GM18508 (cell line): ENCODE measurements around the gene ADGRG6.
A peak's percentile ranks its signal among the peaks of the same experiment; 100 is the strongest.

Experiments used
- ATAC-seq: cut with Tn5 transposase; IDR thresholded peaks from one replicate; pipeline ENCODE4 v1.9.1; 2021; ENCODE audit warnings: moderate number of reproducible peaks; ENCODE audit not compliant: insufficient read depth, unreplicated experiment

The ADGRG6 gene

DNA sequence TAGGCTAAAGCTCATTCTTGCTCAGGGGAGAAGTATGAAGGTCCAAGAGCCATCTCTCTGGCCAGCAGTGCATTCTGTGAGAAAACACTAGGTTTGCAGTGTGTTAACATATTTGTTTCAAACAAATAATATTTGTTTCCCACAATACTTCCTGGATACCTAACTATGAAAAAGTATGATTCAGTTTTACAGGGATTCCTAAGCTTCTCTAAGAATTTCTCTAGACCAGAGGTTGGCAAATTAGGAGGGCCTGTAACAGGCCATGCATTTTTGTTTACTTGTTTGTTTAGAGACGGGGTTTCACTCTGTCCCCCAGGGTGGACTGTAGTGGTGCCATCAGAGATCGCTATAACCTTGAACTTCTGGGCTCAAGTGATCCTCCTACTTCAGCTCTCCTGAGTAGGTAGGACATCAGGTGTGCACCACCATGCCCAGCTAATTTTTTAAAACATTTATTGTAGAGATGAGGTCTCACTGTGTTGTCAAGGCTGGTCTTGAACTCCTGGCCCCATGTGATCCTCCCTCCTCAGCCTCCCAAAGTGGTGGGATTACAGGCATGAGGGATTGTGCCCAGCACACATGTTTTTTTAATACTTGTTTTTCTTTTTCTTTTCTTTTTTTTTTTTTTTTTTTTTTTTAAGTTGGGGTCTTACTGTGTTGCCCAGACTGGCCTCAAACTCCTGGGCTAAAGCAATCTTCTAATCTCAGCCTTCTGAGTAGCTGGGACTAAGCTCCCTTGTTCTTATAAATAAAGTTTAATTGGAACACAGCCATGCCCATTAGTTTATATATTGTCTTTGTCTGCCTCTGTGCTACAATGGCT is 71.7 kb downstream of the ADGRG6 start:
- ATAC-seq, result no peak

DNA sequence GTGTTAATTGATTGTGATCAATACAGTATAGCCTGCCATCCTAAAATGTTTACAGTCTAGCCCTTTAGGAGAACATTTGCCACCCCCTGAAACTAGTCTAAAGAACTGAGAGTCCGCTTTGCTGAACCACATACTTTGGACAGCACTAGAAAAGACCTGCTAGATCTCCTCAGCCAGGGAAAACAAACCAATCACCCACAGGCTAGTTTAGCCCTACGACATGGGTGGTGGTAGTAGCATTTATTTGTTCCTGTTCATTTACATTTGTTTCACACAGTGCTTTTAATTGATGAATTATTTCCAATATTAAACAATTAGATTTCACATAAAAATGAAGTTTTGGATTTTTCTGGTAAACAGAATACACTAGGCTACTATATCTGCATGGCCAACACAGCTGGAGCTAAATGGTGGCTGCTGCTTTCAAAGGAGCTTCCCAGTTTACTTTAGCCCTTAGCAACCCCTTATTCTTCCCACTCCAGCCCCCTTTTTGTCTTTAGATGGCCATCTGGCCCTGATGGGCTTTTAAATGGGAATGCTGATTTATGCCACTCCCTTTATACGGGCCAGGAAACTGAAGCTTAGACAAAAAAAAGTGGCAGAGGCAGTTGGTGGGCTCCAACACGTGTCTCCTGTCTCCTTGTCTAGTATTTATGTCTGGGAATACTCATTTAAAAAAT is 72.4 kb downstream of the ADGRG6 start:
- no peak for ATAC-seq

DNA sequence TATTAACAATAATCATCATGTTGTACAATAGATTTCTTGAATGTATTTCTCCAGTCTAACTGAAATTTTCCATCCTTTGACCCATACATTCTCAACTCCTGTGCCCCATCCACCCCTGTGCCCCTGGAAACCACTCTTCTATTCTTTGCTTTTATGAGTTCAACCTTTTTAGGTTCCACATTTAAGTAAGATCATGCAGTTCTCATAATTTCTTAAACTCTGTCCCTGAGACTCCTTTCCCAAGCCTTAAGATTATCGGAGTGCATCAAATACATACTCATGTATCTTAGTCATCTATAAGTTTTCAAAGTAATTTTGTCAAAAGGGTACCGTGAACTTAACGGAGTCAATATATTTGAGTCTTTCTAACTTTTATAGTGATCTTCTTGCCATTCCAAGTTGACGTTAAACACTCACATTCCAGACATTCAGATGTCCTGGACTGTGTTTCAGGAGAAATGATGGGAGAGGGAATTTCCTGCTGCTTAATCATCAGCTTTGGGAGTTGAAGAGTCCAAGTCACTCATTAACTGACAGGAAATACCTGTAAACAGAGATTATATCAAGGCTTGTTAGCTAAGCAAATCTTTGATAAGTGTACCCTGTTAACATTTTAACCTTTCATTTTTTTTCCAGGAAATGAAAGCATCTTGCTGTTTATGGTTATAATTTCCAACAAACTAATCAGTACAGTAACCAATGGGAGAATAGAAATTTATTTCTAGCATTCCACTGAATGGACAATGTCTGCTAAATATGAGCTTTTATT is 73.3 kb downstream of the ADGRG6 start:
- ATAC-seq, result no peak

DNA sequence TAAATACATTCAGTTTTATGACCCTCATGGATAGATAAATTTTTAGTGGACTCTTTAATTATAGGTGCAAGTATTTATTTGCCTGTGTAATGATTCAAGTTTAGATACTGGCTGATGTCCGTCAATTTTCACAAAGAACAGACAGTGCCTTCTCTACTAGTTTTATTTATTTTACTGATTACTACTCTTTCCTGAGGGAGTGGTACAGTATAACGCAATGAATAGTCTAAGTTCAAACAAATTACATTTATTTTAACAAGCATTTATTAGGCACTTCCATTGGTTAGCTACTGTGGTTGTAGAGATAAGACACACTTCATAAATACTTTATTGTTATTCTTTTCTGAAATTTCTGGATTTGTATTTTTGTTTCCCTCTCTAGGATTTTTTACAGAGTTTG is 74.3 kb downstream of the ADGRG6 start:
- no peak for ATAC-seq

DNA sequence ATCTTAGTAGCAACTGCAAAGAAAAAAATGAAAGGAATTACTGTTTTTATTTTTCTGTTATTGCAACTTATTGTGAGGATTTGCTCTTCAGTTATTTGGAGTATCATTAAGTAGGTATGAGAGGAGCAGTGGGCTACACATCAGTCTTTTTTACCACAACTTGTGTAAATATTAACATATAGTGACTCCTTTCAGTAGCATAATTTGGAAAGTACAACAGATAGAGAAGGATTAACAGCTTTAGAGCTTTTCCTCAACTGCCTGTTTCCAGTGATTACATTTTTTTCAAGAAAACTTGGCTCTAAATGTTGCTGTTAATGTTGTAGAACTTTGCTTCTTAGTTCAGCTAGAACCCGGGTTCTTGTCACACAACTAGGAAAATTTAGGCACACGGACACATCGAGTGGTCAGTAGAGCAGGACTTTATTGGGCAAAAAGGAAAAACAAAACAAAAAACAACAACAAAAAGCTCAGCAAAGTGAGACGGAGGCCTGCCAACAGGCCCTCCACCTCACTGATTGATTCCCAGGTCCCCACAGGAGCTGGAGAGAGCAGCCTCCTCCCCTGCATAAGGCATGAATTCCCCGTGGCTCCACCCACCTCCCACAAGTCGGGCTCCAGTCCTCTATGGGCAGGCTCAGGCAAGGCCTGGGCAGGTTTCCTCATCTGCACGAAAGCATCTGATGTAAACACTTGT is 75.1 kb downstream of the ADGRG6 start:
- ATAC-seq, result no peak

DNA sequence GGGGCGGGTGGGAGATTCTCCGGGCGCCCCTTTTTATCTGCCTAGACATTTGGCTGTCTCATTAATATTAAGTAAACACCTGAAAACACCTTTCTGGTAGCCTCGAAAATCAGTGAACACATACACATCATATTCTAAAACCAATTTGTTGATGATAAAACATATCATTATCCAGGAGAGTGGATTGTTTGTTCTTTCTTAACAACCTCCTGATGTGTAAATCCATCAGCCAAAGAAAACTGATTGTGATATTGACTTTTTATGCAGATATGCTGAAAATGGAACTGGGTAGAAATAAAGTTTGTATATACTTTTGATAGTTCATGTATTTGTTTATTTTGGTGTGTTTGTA is 75.7 kb downstream of the ADGRG6 start:
- ATAC-seq, result no peak

DNA sequence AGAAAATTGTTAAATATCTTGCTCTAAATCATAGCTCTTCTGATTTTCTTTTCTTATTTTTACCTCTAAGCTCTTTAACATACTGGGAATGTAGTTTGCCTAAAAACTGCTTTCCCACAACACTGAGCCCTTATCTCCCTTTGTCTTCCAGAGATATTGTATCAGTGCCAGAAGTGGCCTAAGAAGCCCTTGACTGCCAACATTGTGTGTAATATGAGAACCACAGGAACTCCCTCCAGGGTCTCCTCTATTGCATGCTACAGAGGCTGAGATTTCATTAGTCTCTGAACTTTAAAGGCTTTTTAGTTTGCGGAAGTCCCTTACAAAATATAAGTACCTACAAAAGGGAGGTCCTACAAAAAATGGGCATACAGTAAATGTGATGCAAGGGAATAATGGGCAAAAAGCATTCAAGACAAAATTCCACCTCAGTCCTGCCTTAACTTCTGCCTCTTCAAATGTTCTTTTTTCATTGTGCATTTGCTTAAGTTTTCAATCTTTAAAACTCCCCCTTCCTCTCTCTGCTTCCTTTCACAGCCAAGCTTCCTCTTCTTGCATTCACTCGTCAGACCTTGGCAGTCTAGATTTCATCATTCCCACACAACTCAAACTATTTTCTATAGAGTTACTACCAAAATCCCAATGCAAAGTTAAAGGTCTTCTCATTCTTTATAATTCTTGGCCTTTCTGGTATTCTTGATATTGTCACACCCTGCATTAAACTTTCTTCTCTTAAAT is 76.5 kb downstream of the ADGRG6 start:
- no peak for ATAC-seq

DNA sequence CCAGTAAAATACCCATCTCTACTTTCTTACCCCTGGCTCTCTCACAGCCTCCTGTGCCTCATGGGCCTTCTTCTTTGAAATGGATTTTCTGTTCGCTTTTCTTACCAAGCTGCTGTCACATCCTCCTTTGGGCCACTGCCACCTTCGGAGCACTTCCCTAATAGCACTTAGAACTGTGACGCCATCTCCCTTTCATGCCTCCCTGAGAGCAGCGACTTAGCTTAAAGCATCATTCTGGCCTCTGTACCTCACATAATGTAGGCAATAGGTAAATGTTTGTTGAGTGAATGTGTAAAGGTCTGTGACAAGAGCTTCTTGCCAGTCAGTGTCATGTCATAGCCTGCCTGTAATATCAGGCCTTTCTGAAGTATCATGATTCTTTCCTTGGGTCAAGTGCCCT is 78.8 kb downstream of the ADGRG6 start:
- no peak for ATAC-seq

DNA sequence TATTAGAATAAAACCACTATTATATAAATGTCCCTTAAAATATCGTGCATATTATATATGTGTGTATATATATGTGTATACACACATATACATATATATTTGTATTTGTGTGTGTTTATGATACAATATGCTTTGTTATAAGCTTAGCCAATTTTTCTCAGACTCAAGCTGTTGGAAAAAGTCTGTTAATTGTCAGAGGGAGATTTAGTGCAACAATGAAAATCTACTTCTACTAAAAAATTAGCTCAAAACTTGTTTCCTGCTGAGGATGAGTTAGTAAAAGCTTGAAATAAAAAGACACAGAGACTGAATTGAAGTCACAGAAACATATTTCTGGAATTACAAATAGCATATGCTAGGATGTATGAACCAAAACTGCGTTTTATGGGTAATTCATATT is 79.4 kb downstream of the ADGRG6 start:
- ATAC-seq, result no peak

DNA sequence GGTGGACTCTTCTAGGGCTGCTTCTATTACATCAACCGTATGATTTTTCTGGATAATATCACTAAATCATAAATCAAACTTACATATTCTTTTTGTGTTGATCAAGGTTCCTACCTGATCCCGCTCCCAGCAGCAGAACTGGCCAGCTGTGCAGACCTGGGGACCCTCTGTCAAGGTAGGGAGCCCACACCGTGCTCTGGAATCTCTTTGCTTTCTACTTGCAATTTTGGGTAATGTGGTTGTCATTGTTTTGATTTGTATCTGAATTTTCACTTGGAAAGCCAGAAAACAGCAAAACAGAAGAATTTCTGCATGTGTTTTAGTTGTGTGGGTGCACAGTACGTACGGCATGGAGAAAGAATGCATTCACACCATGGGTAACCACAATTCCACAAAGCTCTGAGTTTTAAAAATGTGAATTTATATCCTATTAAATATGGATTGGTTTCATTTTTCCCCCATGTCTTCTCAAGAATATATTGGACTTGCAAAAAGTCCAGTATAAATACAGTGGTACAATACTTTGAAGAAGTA is 80.1 kb downstream of the ADGRG6 start:
- no peak for ATAC-seq

DNA sequence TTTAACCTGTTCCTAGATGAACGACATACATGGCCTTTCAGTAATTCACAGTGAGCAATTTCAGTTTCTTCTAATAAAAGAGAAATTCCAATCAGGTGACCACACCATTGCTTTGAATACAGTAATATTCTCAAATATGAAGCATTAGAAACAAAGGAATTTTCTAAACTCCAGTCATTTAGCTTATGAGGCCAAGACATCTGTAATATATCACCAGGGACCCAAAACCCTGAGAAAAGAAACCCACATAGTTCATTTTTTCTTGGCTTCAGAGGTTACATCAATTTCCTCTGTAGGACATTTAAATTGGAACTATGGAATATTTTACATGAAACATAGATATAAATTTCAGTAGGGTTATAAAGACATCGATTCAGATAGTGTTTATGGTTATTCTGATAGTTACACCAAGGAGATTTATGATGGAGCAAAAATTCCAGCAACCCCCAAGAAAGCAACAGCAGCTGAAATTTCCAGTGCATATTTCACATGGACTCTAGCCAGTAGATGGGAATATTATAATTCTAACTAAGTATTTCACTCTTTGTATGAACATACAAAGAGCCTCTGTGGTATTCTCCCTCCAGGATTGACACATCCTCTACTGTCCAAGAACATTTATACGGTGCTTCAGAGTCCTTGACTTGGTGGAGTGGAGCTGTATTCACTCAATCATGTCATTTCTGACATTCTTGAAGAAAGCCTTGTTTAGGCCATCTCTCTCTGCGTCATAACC is 82.9 kb downstream of the ADGRG6 start:
- no peak for ATAC-seq

DNA sequence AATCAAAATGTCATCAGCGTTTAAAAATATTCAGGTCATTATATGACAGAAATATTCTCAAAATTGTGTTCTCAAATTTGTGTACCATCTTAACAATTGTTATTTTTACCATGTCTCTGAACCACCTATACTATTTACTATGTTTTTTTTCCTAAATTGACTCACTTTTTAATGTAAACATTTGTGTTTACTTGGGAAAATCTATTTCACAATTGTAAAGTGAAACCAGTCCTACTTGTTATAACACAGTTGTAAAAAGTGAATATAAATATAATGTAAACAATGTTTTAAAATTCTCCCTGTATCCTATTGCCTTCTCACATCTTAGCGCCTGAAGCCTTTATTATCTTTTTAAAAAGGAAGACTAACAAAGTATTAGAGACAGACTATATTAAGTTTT is 83.5 kb downstream of the ADGRG6 start:
- no peak for ATAC-seq

DNA sequence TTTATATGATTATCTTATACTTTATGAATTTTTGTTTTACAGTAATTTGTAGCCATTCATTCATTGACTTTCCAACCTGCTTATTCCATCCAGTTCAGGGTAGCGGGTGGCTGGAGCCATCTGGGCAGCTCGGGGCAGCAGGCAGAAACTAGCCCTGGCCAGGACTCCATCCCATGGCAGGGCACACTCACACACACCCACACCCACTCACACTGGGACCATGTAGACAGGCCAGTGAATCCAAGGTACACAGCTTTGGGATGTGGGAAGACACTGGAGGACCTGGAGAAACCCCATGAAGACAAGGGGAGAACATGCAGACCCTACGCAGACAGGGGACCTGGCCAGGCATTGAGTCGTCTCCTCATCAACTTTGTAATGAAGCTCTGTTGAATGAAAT is 84.8 kb downstream of the ADGRG6 start:
- ATAC-seq, result no peak

DNA sequence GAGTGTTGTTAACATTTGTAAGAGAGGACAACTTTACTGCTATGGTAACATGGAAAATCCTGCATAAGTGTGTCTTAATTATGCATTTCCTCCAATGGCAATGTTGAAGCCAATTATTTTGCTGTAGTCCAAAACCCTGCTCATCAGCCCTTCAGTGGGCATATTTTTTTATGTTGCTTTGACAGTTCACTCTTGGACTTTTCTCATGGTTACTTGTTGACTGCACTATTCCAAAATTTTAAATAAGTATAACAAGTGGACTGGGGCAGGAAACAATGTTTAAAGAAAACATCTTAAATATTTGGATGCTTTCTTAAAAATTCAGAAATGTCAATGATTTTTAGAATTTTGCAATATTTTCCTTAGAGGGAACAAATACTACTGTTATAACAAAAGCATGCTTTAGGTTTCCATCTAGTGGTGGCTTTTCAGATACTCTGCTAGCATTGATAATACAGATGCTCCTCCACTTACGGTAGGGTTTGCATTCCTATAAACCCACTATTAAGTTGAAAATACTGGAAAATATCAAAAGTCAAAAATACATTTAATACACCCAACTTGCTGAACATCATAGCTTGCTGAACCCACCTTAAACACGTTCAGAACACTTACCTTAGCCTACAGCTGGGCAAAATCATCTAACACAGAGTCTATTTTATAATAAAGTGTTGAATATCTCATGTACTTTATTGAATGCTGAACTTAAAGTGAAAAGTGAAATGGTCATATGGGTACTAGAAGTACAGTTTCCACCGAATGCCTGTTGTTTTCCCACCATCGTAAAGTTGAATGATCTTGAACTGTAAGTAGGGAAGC is 86.4 kb downstream of the ADGRG6 start:
- ATAC-seq, result no peak

DNA sequence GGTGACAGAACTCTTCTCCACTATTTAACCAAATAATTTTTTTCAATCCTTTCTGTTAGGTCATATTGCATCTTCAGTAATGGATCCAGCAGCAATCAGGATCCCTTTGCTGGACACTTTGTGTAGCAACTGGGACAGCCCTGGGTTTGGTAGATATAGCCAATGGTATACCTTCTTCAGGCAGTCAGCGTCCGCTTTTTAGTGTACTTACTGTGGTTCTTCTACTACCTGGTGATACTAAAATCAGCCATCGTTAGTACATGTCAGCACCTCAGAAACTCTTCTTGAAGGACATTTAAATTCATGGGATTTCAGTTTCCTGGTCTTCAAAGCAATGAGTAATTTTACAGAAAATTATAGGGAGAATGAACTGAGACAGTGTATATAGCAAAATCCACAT is 93.5 kb downstream of the ADGRG6 start:
- peak; percentile 9 for ATAC-seq

DNA sequence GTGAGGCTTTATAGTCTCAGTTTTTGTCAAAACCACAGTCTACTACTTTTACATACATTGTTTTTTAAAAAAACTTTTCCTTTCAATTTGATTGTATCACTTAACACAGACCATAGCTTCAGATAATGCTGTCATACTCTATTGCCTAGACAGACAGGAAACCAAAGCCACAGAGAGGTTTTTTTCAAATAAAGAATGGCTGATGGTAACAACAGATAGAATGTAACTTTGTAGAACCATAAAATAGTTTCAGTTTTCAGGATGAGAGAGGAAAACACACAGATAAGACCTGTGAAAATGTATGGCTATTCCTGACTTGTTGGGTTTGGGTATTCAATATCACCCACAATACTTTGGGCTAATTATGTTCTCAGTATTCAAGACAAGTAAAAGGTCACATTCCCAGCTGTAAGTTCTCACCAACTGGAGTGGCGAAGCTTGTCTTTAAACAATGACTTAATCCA is 94.0 kb downstream of the ADGRG6 start:
- peak; percentile 97 for ATAC-seq

DNA sequence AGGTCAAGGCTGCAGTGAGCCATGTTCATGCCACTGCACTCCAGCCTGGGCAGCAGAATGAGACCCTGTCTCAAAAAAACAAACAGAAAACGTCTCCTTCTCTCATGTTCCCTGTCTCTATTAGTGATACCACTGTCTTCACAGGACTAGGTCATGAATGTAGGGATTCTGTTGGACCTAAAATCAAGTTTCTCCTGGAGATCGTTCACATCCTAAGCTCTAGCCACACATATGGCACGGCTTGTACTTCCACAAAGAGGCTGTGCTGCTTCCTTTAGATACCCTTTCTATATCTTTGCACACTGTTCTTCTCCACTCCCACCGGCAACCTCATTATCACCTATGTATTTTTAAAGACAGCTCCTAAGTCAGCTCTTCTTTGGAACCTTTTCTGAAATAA is 96.5 kb downstream of the ADGRG6 start:
- no peak for ATAC-seq

DNA sequence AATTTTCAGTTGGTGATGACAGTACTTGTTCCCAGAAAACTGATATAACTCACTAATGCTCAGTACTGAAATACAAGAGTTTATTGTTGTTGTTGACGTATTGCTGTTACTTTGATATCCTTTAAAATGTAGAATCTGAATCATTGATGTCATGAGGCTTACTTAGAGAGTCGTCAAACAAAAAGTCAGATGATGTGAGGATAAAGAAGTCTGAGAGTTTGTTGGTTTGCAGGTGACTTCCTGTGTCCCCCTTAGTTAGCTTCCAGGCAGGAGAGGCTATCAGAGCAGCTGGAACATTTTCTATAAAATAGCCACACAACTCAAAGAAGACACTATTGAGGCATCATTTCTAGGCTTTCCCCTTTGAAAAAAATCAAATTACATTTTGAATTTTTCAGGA is 97.9 kb downstream of the ADGRG6 start:
- ATAC-seq, result no peak
